T-helper 22 cell (primary cell): ENCODE measurements around the gene NAV2.

Experiments
- DNase-seq: peaks from one replicate; pipeline ENCODE4 v3.0.0-alpha.2; 2020; ENCODE audit warnings: low read depth

The NAV2 gene

GRCh38 chr11:19836666-19837065, 124.0 kb downstream of the NAV2 start:
- no peak for DNase-seq

DNA sequence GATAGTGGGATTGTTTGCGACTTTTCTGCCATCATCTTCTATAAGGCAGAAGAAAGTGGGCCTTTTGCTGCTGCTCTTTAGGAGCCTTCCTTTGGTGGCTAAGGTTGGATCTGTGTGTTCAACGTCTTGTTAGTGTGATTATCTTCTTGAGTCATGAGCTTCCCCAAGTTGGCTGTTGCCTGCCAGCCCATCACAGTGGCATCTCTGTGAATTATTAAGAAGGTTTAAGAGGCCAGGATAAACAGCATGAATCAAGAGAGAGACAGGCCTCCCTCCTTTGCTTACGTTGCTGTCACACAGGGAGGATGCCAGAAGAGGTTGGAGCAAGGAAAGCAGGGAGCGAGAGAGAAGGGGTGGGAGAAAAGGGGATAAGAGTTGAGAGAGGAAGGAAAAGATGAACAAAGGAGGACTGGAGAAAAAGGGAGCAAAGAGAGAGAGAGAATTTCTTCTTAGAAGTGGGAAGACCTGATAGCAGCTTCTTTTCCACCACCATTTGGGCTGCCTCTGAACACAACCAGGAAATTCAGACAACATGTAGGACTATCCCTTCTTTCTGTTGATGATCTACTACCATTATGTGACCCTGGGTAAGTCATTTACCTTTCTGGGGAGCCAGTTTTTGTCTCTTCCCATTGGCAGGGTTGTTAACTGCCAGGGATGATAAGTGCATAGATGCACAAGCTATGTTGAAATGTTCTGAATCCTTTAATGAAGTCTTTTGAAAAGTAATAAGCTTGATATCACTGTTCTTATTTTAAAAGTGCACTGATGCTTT, 126.5 kb downstream of the NAV2 start:
- DNase-seq, result no peak

GRCh38 chr11:19840961-19841360, 128.3 kb downstream of the NAV2 start:
- no peak for DNase-seq

GRCh38 chr11:19842505-19842904, 129.9 kb downstream of the NAV2 start:
- no peak for DNase-seq

DNA sequence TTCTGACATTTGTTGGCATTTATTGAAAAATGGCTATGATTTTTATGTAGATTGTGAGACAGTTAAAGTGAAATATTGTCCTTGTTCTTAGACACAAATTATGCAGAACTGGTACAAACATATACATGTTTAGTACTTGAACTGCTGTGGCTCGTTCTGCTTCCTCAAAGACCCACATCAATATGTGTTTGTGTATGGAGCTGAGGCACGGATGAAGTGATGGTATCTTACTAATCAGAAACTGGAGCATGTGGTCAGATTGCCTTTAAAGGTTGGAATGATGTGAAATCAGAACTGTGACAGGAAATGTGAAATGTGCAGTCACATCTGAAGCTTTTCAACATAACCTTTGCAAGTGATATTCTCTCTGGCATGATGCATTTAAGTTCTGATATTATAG, 130.4 kb downstream of the NAV2 start:
- DNase-seq, result no peak

DNA sequence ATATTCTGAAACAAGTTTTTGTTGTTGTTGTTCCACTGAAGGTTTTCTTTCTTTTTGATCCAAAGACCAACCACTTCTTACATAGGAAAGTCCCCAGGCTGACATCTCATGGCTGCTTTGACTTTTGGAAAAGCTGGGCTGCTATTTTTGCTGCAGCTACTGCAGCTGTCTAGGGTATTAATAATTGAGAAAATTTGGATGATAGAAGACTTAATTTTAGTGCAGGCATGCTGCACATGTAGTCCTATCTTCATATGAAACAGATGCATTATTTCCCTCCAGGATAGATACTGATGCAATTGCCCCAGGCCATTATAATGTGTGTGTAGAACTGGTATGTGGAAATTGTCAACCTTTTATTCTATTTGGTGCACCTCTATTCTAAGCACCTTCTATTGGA, 131.4 kb downstream of the NAV2 start:
- DNase-seq, result no peak

DNA sequence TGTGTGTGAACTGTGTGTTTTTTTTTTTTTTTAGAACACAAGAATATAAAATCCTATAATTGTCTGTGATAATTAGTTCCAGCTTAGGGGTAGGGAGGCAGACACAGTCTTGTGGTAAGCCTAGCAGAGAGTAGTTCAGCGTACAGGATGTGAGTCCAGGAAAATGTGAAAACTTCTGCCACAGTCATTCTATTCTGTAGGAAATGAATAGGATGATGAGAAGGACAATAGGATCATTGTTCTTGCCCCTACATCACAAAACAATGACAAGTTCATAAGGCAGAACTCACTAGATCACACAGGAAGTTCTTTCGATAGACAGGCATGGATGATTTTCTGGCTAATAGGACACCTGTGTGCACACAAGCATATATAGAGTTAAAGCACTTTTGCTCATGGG, 132.2 kb downstream of the NAV2 start:
- DNase-seq, result no peak

DNA sequence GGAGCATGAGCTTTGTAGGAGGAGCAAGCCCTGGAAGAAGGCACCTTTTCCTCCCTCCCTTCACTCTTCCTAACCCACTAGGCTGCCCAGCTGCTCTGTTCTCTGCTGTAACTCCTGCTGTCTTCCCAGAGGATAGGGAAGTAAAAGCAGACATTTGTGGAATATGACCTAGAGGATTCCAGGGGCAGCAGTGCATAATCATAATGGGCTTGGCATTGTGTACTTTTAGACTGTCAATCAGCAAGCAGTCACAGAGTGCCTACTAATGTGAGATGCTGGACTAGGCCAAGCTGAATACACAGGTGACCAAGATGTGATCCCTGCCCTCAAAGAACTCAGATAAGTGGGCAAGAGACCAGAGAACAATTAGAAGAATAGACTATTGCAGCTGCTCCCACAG, 133.0 kb downstream of the NAV2 start:
- no peak for DNase-seq

- no peak for DNase-seq
Observed at GRCh38 chr11:19846654-19847305, 134.1 kb downstream of the NAV2 start.

DNA sequence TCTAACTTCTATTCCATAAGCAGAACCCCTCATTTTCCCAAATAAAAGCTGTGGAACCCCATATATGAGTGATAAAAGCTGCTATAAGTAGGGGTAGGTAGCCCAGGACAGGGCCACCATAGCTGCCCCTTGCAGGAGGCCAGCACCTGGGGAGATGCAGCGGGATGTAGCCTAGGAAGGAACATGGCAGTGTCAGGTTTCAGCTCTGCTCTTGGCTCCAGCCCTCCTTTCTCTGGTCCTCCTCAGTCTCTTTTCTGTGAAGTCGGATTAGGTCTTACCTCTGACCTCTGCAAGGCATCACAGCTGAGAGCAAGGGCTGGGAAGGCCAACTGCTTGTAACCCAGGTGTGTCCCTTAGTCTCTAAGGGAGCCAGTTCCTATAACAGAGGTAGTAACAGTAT, 135.6 kb downstream of the NAV2 start:
- DNase-seq, result no peak

- no peak for DNase-seq
Observed at GRCh38 chr11:19849107-19849789, 136.6 kb downstream of the NAV2 start.

DNA sequence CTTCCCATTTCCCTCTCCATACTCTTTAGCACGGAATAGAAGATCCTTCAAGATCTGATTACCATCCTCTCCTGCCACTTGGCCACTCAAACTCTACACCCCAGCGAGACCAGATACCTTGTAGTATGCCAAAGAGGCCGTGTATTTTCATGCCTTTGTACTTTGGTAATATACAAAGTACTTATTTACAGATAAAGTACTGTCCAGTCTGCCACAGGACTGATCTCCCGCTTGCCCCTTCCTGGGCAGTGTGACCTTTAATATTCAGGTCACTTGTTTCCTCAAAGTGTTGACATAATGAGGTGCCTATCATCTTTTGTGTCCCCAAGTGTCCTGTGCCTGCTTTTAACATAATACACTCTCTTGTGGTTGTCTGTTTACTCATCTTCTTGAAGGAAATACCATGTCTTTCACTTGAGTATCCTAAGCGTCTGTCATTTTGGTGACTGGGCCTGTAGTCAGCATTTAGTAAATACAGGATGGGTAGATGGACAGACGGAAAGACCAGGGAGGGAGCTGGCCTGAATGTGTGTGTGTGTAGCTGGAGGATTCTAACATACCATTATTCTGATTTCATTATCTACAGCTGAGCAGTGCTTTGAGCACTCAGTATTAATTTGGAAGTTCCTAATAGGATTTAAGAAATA, 137.4 kb downstream of the NAV2 start:
- DNase-seq, result no peak

DNA sequence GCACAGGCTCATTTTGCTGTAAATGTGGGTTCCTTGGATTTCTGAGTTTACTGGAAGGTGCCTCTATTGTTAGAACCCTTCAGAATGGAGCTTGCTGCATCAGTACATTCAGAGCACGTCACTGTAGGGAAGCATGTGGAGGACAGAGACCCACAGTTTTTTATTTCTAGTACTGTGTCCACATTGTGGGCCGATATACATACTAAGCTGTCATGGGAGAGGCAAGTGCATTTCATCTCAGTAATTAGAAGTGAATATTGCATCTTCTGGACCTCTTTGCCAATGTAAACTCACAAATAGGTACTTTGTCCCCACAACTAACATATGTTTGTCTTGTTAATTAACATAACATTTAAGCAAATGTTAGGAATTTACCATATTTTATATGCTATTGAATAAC, 139.7 kb downstream of the NAV2 start:
- no peak for DNase-seq

DNA sequence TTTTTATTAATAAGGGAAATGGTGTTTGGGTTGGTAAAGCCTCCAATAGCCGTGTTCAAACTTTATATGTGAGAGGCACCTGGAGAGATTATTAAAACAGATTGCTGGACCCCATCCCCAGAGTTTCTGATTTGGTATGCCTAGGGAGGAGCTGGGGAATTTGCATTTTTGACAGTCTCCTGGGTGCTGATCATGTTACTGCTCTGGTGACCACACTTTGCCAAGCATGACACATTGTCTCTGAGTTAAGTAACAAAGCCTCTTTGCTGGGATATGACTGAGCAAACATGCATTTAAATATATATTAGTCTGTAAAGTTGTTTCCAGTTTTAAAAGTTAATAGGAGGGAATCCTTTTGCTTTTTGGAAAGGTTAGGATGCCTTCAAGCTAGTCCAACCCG, 140.4 kb downstream of the NAV2 start:
- DNase-seq, result no peak

DNA sequence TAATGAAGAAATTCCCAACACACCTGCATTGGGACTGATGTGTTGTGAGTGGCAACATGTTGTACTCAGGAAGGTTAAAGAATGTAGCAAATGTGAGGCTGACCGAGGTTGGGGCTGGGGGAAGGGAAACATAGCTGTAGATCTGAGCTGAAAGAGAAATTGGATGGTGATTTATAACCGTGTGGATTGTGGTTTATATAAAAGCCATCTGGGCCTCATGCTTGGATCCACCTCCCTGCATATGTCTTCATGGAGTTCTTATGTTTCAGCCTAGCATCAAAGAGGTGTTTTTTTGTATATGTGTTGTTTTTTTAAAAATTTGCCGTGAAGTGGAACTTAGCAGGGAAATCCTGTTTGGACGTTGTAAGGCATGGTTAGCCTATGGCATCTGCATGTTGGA, 141.3 kb downstream of the NAV2 start:
- DNase-seq, result no peak

DNA sequence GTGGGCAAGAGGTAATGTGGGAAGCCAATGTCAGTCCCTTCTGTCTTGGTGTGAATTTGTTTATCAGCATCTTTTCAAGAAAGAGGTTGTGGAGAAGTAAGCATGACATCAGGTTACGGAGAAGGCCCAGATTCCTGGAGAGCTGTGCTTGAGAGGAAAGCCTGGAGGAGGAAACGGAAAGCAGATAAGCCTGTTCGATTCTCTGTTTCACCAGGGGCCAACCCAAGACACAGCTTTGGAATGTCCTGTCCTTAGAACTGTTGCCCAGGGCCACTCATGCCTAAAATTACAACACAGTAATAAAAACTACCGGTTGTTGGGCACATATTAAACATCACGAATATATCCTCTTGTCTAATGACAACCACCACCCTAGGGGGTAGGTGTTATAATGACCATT, 148.5 kb downstream of the NAV2 start:
- DNase-seq, result no peak

GRCh38 chr11:19862091-19862490, 149.5 kb downstream of the NAV2 start:
- no peak for DNase-seq

- DNase-seq, result no peak
Observed at GRCh38 chr11:19864141-19865140, 151.8 kb downstream of the NAV2 start.

DNA sequence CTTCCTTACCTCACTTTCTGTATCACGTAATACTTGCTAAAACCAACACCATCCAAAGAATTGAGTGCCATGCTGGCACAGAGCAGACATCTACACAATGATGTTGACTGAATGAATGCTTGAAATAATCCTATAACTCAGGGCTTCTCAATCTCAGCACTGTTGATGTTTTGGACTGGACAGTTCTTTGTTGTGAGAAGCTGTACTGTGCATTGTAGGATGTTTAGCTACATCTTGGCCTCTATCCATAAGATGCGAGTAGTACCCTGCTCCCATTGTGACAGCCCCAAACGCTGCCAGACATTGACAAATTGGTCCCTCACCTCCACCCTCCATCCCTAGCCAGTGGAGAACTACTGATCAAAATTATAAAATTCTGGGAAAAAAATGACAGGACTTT, 153.4 kb downstream of the NAV2 start:
- no peak for DNase-seq

GRCh38 chr11:19866521-19866920, 153.9 kb downstream of the NAV2 start:
- DNase-seq, result no peak

GRCh38 chr11:19867064-19867463, 154.4 kb downstream of the NAV2 start:
- DNase-seq, result no peak
